ENCODE data around the gene WDR11. TPM values are rescaled to one million over a fixed set of nuclear protein-coding genes. Genes with fewer than 3 reads are reported as not detected.

WDR11 gene
- total RNA-seq, 2 experiments from 2014 or later = 33.9 to 36.0 TPM

DNA sequence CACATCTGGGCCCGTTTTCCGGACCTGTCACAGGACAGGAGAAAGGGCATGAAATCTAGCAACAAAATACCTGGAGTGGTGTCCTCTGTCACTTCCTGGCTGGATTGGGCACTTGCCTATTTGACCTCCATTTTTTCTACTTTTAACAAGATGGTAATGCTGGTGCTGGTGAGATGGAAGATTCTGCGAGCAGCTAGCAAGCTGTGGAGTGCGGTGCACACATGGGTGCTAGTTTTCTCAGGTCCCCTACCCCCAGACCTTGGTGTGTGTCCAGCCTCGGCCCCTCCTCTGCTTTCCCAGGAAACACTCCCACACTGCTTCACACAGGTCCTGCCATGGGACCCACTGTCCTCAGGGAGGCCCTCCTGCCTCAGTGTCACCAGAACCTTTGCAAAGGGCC lies 87.7 kb downstream of the WDR11 start:
- Mint-ChIP-seq H3K27ac (no peak overlapping the region), H3K4me3 (no peak overlapping the region), H3K9me3 (no peaks in the 10 kb centered on the region), H3K4me1 (ENCODE audit: low read depth) (peaks cover 3% of the 10 kb centered on the region), H3K36me3 (ENCODE audit: low read depth) (no peaks in the 10 kb centered on the region), H3K27me3 (peaks cover 16% of the 10 kb centered on the region)
- no peak for ATAC-seq
- ChIA-PET CTCF (interaction anchor here (2.7 kb wide), 1 partner anchor 10 kb away, joined by 12 read pairs; no protein-coding TSS in a partner anchor), POLR2A (no interaction called here)
- no peak for DNase-seq
- intact Hi-C loops (cut with micrococcal nuclease) = no loop called here
- TF ChIP-seq CTCF (IDR thresholded peaks at IDR 0.05) = no peak

- ChIA-PET POLR2A (interaction anchor here (0.5 kb wide), 1 partner anchor 250 kb away, joined by 3 read pairs; no protein-coding TSS in a partner anchor), CTCF (interaction anchor here (0.9 to 2.7 kb wide), 2 partner anchors 8 to 17 kb away, joined by 3 to 12 read pairs; no protein-coding TSS in a partner anchor)
- H3K27ac Mint-ChIP-seq = no peak overlapping the region
- ATAC-seq = no peak
- H3K9me3 Mint-ChIP-seq = no peaks in the 10 kb centered on the region
- intact Hi-C loops (cut with micrococcal nuclease) = loop anchor here (5.0 to 10.0 kb wide), 2 partner anchors 794 to 947 kb away; no protein-coding TSS in a partner anchor
- no peak overlapping the region for H3K4me3 Mint-ChIP-seq
- TF ChIP-seq CTCF (IDR thresholded peaks at IDR 0.05) = no peak
- peaks cover 3% of the 10 kb centered on the region for H3K4me1 Mint-ChIP-seq (ENCODE audit: low read depth)
- DNase-seq = no peak
- H3K36me3 Mint-ChIP-seq (ENCODE audit: low read depth) = no peaks in the 10 kb centered on the region
- peaks cover 16% of the 10 kb centered on the region for H3K27me3 Mint-ChIP-seq
Observed at GRCh38 chr10:120940299-120940900, 89.2 kb downstream of the WDR11 start.

GRCh38 chr10:120941501-120941900 lies 90.3 kb downstream of the WDR11 start:
- H3K4me1 Mint-ChIP-seq (ENCODE audit: low read depth) = peaks cover 3% of the 10 kb centered on the region
- peaks cover 16% of the 10 kb centered on the region for H3K27me3 Mint-ChIP-seq
- ChIA-PET POLR2A (no interaction called here), CTCF (interaction anchor here (1.0 kb wide), 1 partner anchor 946 kb away, joined by 3 read pairs; no protein-coding TSS in a partner anchor)
- no peak for TF ChIP-seq CTCF (IDR thresholded peaks at IDR 0.05)
- no peaks in the 10 kb centered on the region for H3K9me3 Mint-ChIP-seq
- H3K27ac Mint-ChIP-seq = no peak overlapping the region
- H3K4me3 Mint-ChIP-seq = no peak overlapping the region
- intact Hi-C loops (cut with micrococcal nuclease) = loop anchor here (5.0 to 10.0 kb wide), 2 partner anchors 793 to 946 kb away; no protein-coding TSS in a partner anchor
- no peak for DNase-seq
- ATAC-seq = no peak
- no peaks in the 10 kb centered on the region for H3K36me3 Mint-ChIP-seq (ENCODE audit: low read depth)

GRCh38 chr10:120942806-120943413 lies 91.7 kb downstream of the WDR11 start:
- ChIA-PET POLR2A (interaction anchor here (0.7 kb wide), 1 partner anchor 37 kb away, joined by 3 read pairs; no protein-coding TSS in a partner anchor), CTCF (interaction anchor here (0.5 to 1.1 kb wide), 4 partner anchors 90 to 945 kb away, joined by 3 to 4 read pairs (median 3); no protein-coding TSS in a partner anchor)
- intact Hi-C loops (cut with micrococcal nuclease) = loop anchor here (5.0 to 10.0 kb wide), 2 partner anchors 792 to 944 kb away; no protein-coding TSS in a partner anchor
- peak; percentile 82 for TF ChIP-seq CTCF (IDR thresholded peaks at IDR 0.05)
- Mint-ChIP-seq H3K27ac (no peak overlapping the region), H3K36me3 (ENCODE audit: low read depth) (no peaks in the 10 kb centered on the region), H3K4me3 (no peak overlapping the region), H3K27me3 (peaks cover 22% of the 10 kb centered on the region), H3K9me3 (no peaks in the 10 kb centered on the region), H3K4me1 (ENCODE audit: low read depth) (peaks cover 3% of the 10 kb centered on the region)
- DNase-seq (peak; percentile 80), ATAC-seq (peak; percentile 97)

Data from activated CD8-positive, alpha-beta T cell treated with anti-CD3 and anti-CD28 coated beads for 36 hours (primary cell).